ENCODE results near the gene WDR91.

DNA sequence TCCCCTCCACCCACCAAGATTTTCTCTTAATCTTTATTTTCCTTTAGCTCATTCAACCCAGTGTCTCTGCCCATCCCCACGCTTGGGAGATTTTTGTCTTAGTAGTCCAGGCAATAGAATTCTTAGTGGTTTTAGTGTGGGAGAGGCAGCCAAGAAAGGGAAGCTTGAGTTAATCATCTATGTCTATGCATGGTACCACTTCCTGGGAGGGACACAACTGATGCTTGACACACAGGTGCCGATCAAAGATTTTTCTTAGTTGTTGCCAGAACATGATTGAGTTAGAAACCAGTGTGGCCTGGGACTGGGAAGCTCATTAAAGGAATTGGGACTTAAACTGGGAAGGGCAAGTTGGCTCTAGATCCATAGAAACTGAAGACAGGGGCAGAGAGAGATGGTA is 25.4 kb upstream of the WDR91 start:
- TF ChIP-seq, protein P1, sequence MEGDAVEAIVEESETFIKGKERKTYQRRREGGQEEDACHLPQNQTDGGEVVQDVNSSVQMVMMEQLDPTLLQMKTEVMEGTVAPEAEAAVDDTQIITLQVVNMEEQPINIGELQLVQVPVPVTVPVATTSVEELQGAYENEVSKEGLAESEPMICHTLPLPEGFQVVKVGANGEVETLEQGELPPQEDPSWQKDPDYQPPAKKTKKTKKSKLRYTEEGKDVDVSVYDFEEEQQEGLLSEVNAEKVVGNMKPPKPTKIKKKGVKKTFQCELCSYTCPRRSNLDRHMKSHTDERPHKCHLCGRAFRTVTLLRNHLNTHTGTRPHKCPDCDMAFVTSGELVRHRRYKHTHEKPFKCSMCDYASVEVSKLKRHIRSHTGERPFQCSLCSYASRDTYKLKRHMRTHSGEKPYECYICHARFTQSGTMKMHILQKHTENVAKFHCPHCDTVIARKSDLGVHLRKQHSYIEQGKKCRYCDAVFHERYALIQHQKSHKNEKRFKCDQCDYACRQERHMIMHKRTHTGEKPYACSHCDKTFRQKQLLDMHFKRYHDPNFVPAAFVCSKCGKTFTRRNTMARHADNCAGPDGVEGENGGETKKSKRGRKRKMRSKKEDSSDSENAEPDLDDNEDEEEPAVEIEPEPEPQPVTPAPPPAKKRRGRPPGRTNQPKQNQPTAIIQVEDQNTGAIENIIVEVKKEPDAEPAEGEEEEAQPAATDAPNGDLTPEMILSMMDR (IDR thresholded peaks at IDR 0.05; ENCODE audit: low read length): no peak
- TF ChIP-seq EZH2 (IDR thresholded peaks at IDR 0.05; ENCODE audit: borderline replicate concordance, low read length): no peak

All from OCI-LY1 (cell line).